IPS-15b (cell line): Measurements from ENCODE around the gene MPHOSPH8.

Experiments
- H3K27me3 ChIP-seq: one replicate; pipeline ENCODE4 v1.6.1; 2013; ENCODE audit warnings: low read length; ENCODE audit not compliant: control insufficient read depth, insufficient read depth
- H3K36me3 ChIP-seq: one replicate; pipeline ENCODE4 v1.6.1; 2013; ENCODE audit warnings: low read length; ENCODE audit not compliant: control insufficient read depth, insufficient read depth
- H3K4me1 ChIP-seq: one replicate; pipeline ENCODE4 v1.6.1; 2013; ENCODE audit warnings: mild to moderate bottlenecking, low read length; ENCODE audit not compliant: control insufficient read depth, insufficient read depth
- H3K4me3 ChIP-seq: one replicate; pipeline ENCODE4 v1.5.1; 2013; ENCODE audit warnings: low read depth, low read length
- H3K9ac ChIP-seq: one replicate; pipeline ENCODE4 v1.6.1; 2013; ENCODE audit warnings: low read depth, mild to moderate bottlenecking, low read length
- H3K9me3 ChIP-seq: one replicate; pipeline ENCODE4 v1.6.1; 2013; ENCODE audit warnings: mild to moderate bottlenecking, low read length; ENCODE audit not compliant: control insufficient read depth, insufficient read depth

Gene MPHOSPH8

GRCh38 chr13:19645000-19645399 is 11.5 kb downstream of the MPHOSPH8 start:
- no peak overlapping the region for H3K4me3 ChIP-seq
- no peaks in the 10 kb centered on the region for H3K9me3 ChIP-seq
- H3K4me1 ChIP-seq: no peaks in the 10 kb centered on the region
- no peaks in the 10 kb centered on the region for H3K27me3 ChIP-seq
- no peak overlapping the region for H3K9ac ChIP-seq
- peaks cover 14% of the 10 kb centered on the region for H3K36me3 ChIP-seq

- Histone ChIP-seq H3K4me3 (no peak overlapping the region), H3K4me1 (no peaks in the 10 kb centered on the region), H3K36me3 (peaks cover 14% of the 10 kb centered on the region), H3K9me3 (no peaks in the 10 kb centered on the region), H3K9ac (no peak overlapping the region), H3K27me3 (no peaks in the 10 kb centered on the region)
These were observed 12.6 kb downstream of the MPHOSPH8 start for GRCh38 chr13:19646063-19646462.

- Histone ChIP-seq H3K4me1 (no peaks in the 10 kb centered on the region), H3K9ac (no peak overlapping the region), H3K27me3 (no peaks in the 10 kb centered on the region), H3K9me3 (no peaks in the 10 kb centered on the region), H3K4me3 (no peak overlapping the region), H3K36me3 (peaks cover 9% of the 10 kb centered on the region)
These were observed 17.3 kb downstream of the MPHOSPH8 start for GRCh38 chr13:19650742-19651141.

GRCh38 chr13:19657872-19658591 is 24.6 kb downstream of the MPHOSPH8 start:
- H3K4me1 ChIP-seq: no peaks in the 10 kb centered on the region
- no peaks in the 10 kb centered on the region for H3K9me3 ChIP-seq
- H3K4me3 ChIP-seq: no peak overlapping the region
- no peak overlapping the region for H3K9ac ChIP-seq
- no peaks in the 10 kb centered on the region for H3K27me3 ChIP-seq
- H3K36me3 ChIP-seq: peaks cover 7% of the 10 kb centered on the region

GRCh38 chr13:19658831-19659230 is 25.4 kb downstream of the MPHOSPH8 start:
- H3K4me3 ChIP-seq: no peak overlapping the region
- H3K9me3 ChIP-seq: no peaks in the 10 kb centered on the region
- no peaks in the 10 kb centered on the region for H3K4me1 ChIP-seq
- H3K36me3 ChIP-seq: peaks cover 15% of the 10 kb centered on the region
- no peaks in the 10 kb centered on the region for H3K27me3 ChIP-seq
- no peak overlapping the region for H3K9ac ChIP-seq

- Histone ChIP-seq H3K9me3 (no peaks in the 10 kb centered on the region), H3K9ac (no peak overlapping the region), H3K4me3 (no peak overlapping the region), H3K4me1 (no peaks in the 10 kb centered on the region), H3K36me3 (peaks cover 19% of the 10 kb centered on the region), H3K27me3 (no peaks in the 10 kb centered on the region)
These were observed 27.7 kb downstream of the MPHOSPH8 start for GRCh38 chr13:19661126-19661525.

- Histone ChIP-seq H3K4me1 (no peaks in the 10 kb centered on the region), H3K9ac (no peak overlapping the region), H3K4me3 (no peak overlapping the region), H3K36me3 (peaks cover 19% of the 10 kb centered on the region), H3K27me3 (no peaks in the 10 kb centered on the region), H3K9me3 (no peaks in the 10 kb centered on the region)
These were observed 28.1 kb downstream of the MPHOSPH8 start for GRCh38 chr13:19661561-19661960.

GRCh38 chr13:19663416-19663979 is 30.0 kb downstream of the MPHOSPH8 start:
- Histone ChIP-seq H3K9me3 (no peaks in the 10 kb centered on the region), H3K27me3 (no peaks in the 10 kb centered on the region), H3K9ac (no peak overlapping the region), H3K4me1 (no peaks in the 10 kb centered on the region), H3K4me3 (no peak overlapping the region), H3K36me3 (peaks cover 25% of the 10 kb centered on the region)

- no peaks in the 10 kb centered on the region for H3K4me1 ChIP-seq
- H3K4me3 ChIP-seq: no peak overlapping the region
- H3K36me3 ChIP-seq: peaks cover 32% of the 10 kb centered on the region
- no peak overlapping the region for H3K9ac ChIP-seq
- no peaks in the 10 kb centered on the region for H3K27me3 ChIP-seq
- no peaks in the 10 kb centered on the region for H3K9me3 ChIP-seq
These were observed 31.2 kb downstream of the MPHOSPH8 start for GRCh38 chr13:19664481-19665230.

- Histone ChIP-seq H3K4me1 (no peaks in the 10 kb centered on the region), H3K27me3 (no peaks in the 10 kb centered on the region), H3K9ac (no peak overlapping the region), H3K36me3 (peaks cover 37% of the 10 kb centered on the region), H3K4me3 (no peak overlapping the region), H3K9me3 (no peaks in the 10 kb centered on the region)
These were observed 32.0 kb downstream of the MPHOSPH8 start for GRCh38 chr13:19665427-19665859.

GRCh38 chr13:19668778-19669177 is 35.3 kb downstream of the MPHOSPH8 start:
- Histone ChIP-seq H3K36me3 (peaks cover 24% of the 10 kb centered on the region), H3K9me3 (no peaks in the 10 kb centered on the region), H3K4me1 (no peaks in the 10 kb centered on the region), H3K4me3 (no peak overlapping the region), H3K9ac (no peak overlapping the region), H3K27me3 (no peaks in the 10 kb centered on the region)

- no peak overlapping the region for H3K9ac ChIP-seq
- H3K27me3 ChIP-seq: no peaks in the 10 kb centered on the region
- H3K4me1 ChIP-seq: no peaks in the 10 kb centered on the region
- H3K4me3 ChIP-seq: no peak overlapping the region
- no peaks in the 10 kb centered on the region for H3K9me3 ChIP-seq
- H3K36me3 ChIP-seq: peaks cover 23% of the 10 kb centered on the region
These were observed 36.7 kb downstream of the MPHOSPH8 start for GRCh38 chr13:19670147-19670546.
